HepG2 (cell line): Measurements from ENCODE around the gene NAGK. TPM values are rescaled to one million over a fixed set of nuclear protein-coding genes. Genes with fewer than 3 reads are reported as not detected.
A peak's percentile ranks its signal among the peaks of the same experiment; 100 is the strongest.

Source experiments
- ATAC-seq: fragments of 200-7000 bp; cut with Tn5 transposase; 3 replicates; pipeline ENCODE4 v1.9.1; 2020; ENCODE audit warnings: mild to moderate bottlenecking, moderate library complexity
- BruUV-seq: library from RNA; stranded (reverse); fragments of 400-500 nt; replicated peaks from 2 replicates; lab custom pipeline; 2021; lab: Mats Ljungman, UMichigan
- CTCF ChIA-PET: fragments of 300-600 bp; formaldehyde crosslinking; extraction: SDS; loops from one replicate; lab custom pipeline; 2021; ENCODE audit warnings: low total read pairs, inconsistent platforms, low intra/inter-chr PET ratio; lab: Yijun Ruan, JAX
- POLR2A ChIA-PET: fragments of 350-600 bp; sonication (Branson Sonifier 250); formaldehyde crosslinking; loops from one replicate; lab custom pipeline; 2020; ENCODE audit warnings: antibody characterized with exemption, inconsistent platforms; lab: Yijun Ruan, JAX
- DNase-seq: peaks from one replicate; pipeline ENCODE4 v3.0.0-alpha.2; 2015; ENCODE audit warnings: low spot score
- FAIRE-seq: peaks from 3 replicates; lab custom pipeline; 2011; peaks lifted over from hg19 to GRCh38; lab: Jason Lieb, UNC
- H2AFZ ChIP-seq: one replicate; pipeline ENCODE4 v1.6.1; 2011; ENCODE audit warnings: low read length, inconsistent platforms
- H3K27ac ChIP-seq: fragments of 300-600 bp; 3 replicates; pipeline ENCODE4 v1.8.0; 2011; ENCODE audit warnings: mixed run types, mild to moderate bottlenecking, mixed read lengths, low read length, inconsistent platforms; ENCODE audit not compliant: insufficient read depth; ENCODE audit errors: extremely low read length
- H3K27me3 ChIP-seq, 2 experiments: fragments of 200-600 bp in 1 of 2; 2 replicates in 1 of 2; 3 replicates in 1 of 2; pipeline versions ENCODE4 v1.6.0 to v1.8.0; 2011; ENCODE audit warnings: low read length in 2 of 2, mild to moderate bottlenecking in 2 of 2, moderate library complexity in 2 of 2, inconsistent platforms in 1 of 2; ENCODE audit not compliant: insufficient read depth in 2 of 2, control insufficient read depth in 1 of 2
- H3K36me3 ChIP-seq, 2 experiments: fragments of 200-600 bp in 1 of 2; replicated peaks in 1 of 2; 2 replicates in 1 of 2; 3 replicates in 1 of 2; pipeline versions ENCODE4 v1.5.1 to v1.8.0; 2011; ENCODE audit warnings: low read length in 2 of 2, inconsistent platforms in 1 of 2; ENCODE audit not compliant: insufficient read depth in 2 of 2, control insufficient read depth in 1 of 2
- H3K4me1 ChIP-seq: 2 replicates; pipeline ENCODE4 v1.5.1; 2012; ENCODE audit warnings: low read length, inconsistent platforms; ENCODE audit not compliant: insufficient read depth
- H3K4me2 ChIP-seq: 2 replicates; pipeline ENCODE4 v1.6.0; 2011; ENCODE audit warnings: low read depth, low read length, inconsistent platforms
- H3K4me3 ChIP-seq, 3 experiments: fragments of 200-600 bp in 1 of 3; sonication (generic), shearing (Covaris generic) in 1 of 3; replicated peaks in 1 of 3; 2 replicates each; pipeline ENCODE4 v1.5.1; 2011 to 2016; ENCODE audit warnings: low read length in 3 of 3, inconsistent platforms in 2 of 3, low read depth in 2 of 3, mild to moderate bottlenecking in 2 of 3, control low read depth in 1 of 3, mixed read lengths in 1 of 3; ENCODE audit not compliant: insufficient read depth in 1 of 3
- H3K79me2 ChIP-seq: one replicate; pipeline ENCODE4 v1.6.1; 2011; ENCODE audit warnings: low read length, inconsistent platforms; ENCODE audit not compliant: insufficient read depth
- H3K9ac ChIP-seq: 2 replicates; pipeline ENCODE4 v1.6.0; 2011; ENCODE audit warnings: mild to moderate bottlenecking, low read depth, low read length, inconsistent platforms; ENCODE audit not compliant: insufficient read depth
- H3K9me3 ChIP-seq: 2 replicates; pipeline ENCODE4 v1.5.1; 2012; ENCODE audit warnings: mild to moderate bottlenecking, low read length
- H4K20me1 ChIP-seq: 2 replicates; pipeline ENCODE4 v1.6.0; 2011; ENCODE audit warnings: inconsistent platforms, mild to moderate bottlenecking, low read length, moderate library complexity; ENCODE audit not compliant: insufficient read depth
- ATF7 ChIP-seq, 2 experiments: fragments of 450-650 bp in 1 of 2; sonication (generic) in 1 of 2; formaldehyde crosslinking in 1 of 2; IDR thresholded peaks; 2 replicates each; pipeline versions ENCODE4 v1.4.0 to v1.6.1; 2016 to 2020; ENCODE audit warnings: antibody characterized with exemption in 1 of 2, mild to moderate bottlenecking in 1 of 2, missing genetic modification reagents in 1 of 2
- HES4 ChIP-seq: sonication (generic); formaldehyde crosslinking; IDR thresholded peaks from 2 replicates; pipeline ENCODE4 v1.9.0; 2021; ENCODE audit warnings: mild to moderate bottlenecking, missing genetic modification reagents, borderline replicate concordance
- PAF1 ChIP-seq: IDR thresholded peaks from 2 replicates; pipeline ENCODE4 v1.6.1; 2016; ENCODE audit warnings: missing genetic modification reagents, missing compliant biosample characterization
- PITX1 ChIP-seq: sonication (generic); formaldehyde crosslinking; IDR thresholded peaks from 2 replicates; pipeline ENCODE4 v1.5.1; 2020; ENCODE audit warnings: mild to moderate bottlenecking, missing genetic modification reagents
- RFX5 ChIP-seq: IDR thresholded peaks from 2 replicates; pipeline ENCODE4 v1.6.1; 2011; ENCODE audit warnings: low read depth, low read length, improper control_type of control experiment
- SATB2 ChIP-seq: sonication (generic); formaldehyde crosslinking; IDR thresholded peaks from 2 replicates; pipeline ENCODE4 v1.5.0; 2020; ENCODE audit warnings: missing genetic modification reagents
- SPEN ChIP-seq: sonication (generic); formaldehyde crosslinking; IDR thresholded peaks from 2 replicates; pipeline ENCODE4 v1.5.1; 2020; ENCODE audit warnings: low read depth, mild to moderate bottlenecking, missing genetic modification reagents
- TAF1 ChIP-seq: sonication (generic); formaldehyde crosslinking; IDR thresholded peaks from 2 replicates; pipeline ENCODE4 v1.4.0; 2020; ENCODE audit warnings: missing genetic modification reagents
- TIGD3 ChIP-seq: sonication (generic); formaldehyde crosslinking; IDR thresholded peaks from 2 replicates; pipeline ENCODE4 v1.5.1; 2020; ENCODE audit warnings: mild to moderate bottlenecking, missing genetic modification reagents, borderline replicate concordance
- ZBTB3 ChIP-seq: sonication (generic); formaldehyde crosslinking; IDR thresholded peaks from 2 replicates; pipeline ENCODE4 v1.4.0; 2020; ENCODE audit warnings: low read depth, mild to moderate bottlenecking, moderate library complexity, missing genetic modification reagents, borderline replicate concordance
- ZNF660 ChIP-seq: sonication (generic); formaldehyde crosslinking; IDR thresholded peaks from 2 replicates; pipeline ENCODE4 v1.5.1; 2020; ENCODE audit warnings: mild to moderate bottlenecking, low read depth, missing genetic modification reagents, borderline replicate concordance
- WGBS: methylation state at CpG from one replicate; pipeline ENCODE4 v1.1.6; 2017; ENCODE audit warnings: low lambda C conversion rate; 5-methylcytosine and 5-hydroxymethylcytosine counted together
- in situ Hi-C: cut with HindIII; loops from 2 replicates; pipeline ENCODE4 v1.10.0; 2017; ENCODE audit warnings: low pct_unique_long_range_greater_than_20kb; ENCODE audit not compliant: extremely low pct_ligation_motif_present
- intact Hi-C: fragments of 100-400 bp; cut with micrococcal nuclease; formaldehyde crosslinking; loops from one replicate; pipeline ENCODE4 v1.10.0; 2022; ENCODE audit not compliant: unreplicated experiment
- polyA plus RNA-seq, 8 experiments: library from polyadenylated mRNA; depleted of rRNA in 3 of 8; stranded (reverse) in 7 of 8; unstranded in 1 of 8; fragments of >200 nt; fragmentation: Illumina TruSeq in 4 of 8; extraction: Trizol in 4 of 8; gene quantifications; 2 replicates each; pipeline versions ENCODE4 v1.2.1 to v1.2.3, GENCODE V29; 2011 to 2016; ENCODE audit warnings: low read depth in 4 of 8, missing spikeins in 1 of 8, mixed read lengths in 1 of 8; ENCODE audit not compliant: insufficient read depth in 1 of 8
- total RNA-seq, 5 experiments: library from RNA; depleted of rRNA; stranded (reverse); fragments of >200 nt; fragmentation: Illumina TruSeq; extraction: Trizol; gene quantifications; 2 replicates each; pipeline ENCODE4 v1.2.3, GENCODE V29; 2016; ENCODE audit warnings: low read depth in 1 of 5
- TF ChIP-seq, protein P1 (sequence below): sonication (generic); formaldehyde crosslinking; IDR thresholded peaks from 2 replicates; pipeline ENCODE4 v1.5.0; 2020; ENCODE audit warnings: mild to moderate bottlenecking, missing genetic modification reagents
- TF ChIP-seq, protein P2 (sequence below): sonication (generic); formaldehyde crosslinking; IDR thresholded peaks from 2 replicates; pipeline ENCODE4 v1.5.0; 2020; ENCODE audit warnings: missing genetic modification reagents

NAGK gene
- total and polyA plus RNA-seq, 2 of the 13 experiments (the other 11 are each of a cell fraction or from before 2014, with no cell fraction given): 24.4 to 35.2 TPM

DNA sequence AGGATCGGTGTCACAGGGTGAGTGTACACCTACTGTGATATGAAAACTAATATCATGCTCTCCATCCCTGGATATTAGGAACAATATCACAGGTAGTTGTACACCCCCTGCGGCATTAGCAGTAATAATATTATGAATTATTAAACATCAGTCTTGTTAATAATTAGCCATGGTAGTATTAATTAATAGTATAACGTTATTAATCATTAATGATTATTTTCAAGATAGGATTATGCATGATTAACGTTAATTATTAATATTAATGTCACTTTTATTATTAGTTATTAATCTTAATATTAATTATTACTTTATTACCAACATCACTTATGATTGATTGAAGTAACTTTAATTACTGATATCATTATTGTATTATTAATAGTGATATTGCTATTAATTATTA, 26.2 kb upstream of the NAGK start:
- Histone ChIP-seq H4K20me1 (no peaks in the 10 kb centered on the region), H3K9me3 (no peaks in the 10 kb centered on the region), H3K4me2 (no peak overlapping the region), H3K9ac (no peak overlapping the region), H3K4me3 (no peak overlapping the region), H3K79me2 (no peaks in the 10 kb centered on the region), H3K27me3 (peaks cover 0 to 29% of the 10 kb centered on the region in 2 experiments; a peak in 3 of 5 replicates), H2AFZ (no peak overlapping the region), H3K27ac (no peak overlapping the region), H3K4me1 (no peaks in the 10 kb centered on the region), H3K36me3 (no peaks in the 10 kb centered on the region)
- POLR2A ChIA-PET: no interaction called here
- BruUV-seq: no TSS peak
- in situ Hi-C loops: no loop called here
- ATAC-seq (no peak), FAIRE-seq (no peak), DNase-seq (no peak)
- CTCF ChIA-PET: no interaction called here
- intact Hi-C loops: no loop called here
- 48% methylated on average over 4 of the region's 4 CpGs for WGBS
- TF ChIP-seq HES4: no peak
- 0 out of 2 replicates have a peak, but pooled peaks have one; percentile 53 for TF ChIP-seq SATB2
- TF ChIP-seq, all 625 proteins: peak for 1

- H2AFZ ChIP-seq: no peak overlapping the region
- no peaks in the 10 kb centered on the region for H3K79me2 ChIP-seq
- no peak for FAIRE-seq
- no peak overlapping the region for H3K9ac ChIP-seq
- no peaks in the 10 kb centered on the region for H3K4me1 ChIP-seq
- in situ Hi-C loops: no loop called here
- peaks cover 0 to 36% of the 10 kb centered on the region in 2 experiments; a peak in 4 of 5 replicates for H3K27me3 ChIP-seq
- 57% methylated on average over 31 of the region's 36 CpGs for WGBS
- no TSS peak for BruUV-seq
- H3K9me3 ChIP-seq: no peaks in the 10 kb centered on the region
- H3K4me3 ChIP-seq: no peak overlapping the region
- ChIA-PET POLR2A (no interaction called here), CTCF (no interaction called here)
- no peak overlapping the region for H3K4me2 ChIP-seq
- no peak for ATAC-seq
- no peak overlapping the region for H3K27ac ChIP-seq
- intact Hi-C loops: no loop called here
- no peaks in the 10 kb centered on the region for H3K36me3 ChIP-seq
- no peak for DNase-seq
- H4K20me1 ChIP-seq: no peaks in the 10 kb centered on the region
- no peak for TF ChIP-seq TIGD3 (CRISPR knock-in tag)
- TF ChIP-seq TAF1: no peak
- TF ChIP-seq, protein P1, sequence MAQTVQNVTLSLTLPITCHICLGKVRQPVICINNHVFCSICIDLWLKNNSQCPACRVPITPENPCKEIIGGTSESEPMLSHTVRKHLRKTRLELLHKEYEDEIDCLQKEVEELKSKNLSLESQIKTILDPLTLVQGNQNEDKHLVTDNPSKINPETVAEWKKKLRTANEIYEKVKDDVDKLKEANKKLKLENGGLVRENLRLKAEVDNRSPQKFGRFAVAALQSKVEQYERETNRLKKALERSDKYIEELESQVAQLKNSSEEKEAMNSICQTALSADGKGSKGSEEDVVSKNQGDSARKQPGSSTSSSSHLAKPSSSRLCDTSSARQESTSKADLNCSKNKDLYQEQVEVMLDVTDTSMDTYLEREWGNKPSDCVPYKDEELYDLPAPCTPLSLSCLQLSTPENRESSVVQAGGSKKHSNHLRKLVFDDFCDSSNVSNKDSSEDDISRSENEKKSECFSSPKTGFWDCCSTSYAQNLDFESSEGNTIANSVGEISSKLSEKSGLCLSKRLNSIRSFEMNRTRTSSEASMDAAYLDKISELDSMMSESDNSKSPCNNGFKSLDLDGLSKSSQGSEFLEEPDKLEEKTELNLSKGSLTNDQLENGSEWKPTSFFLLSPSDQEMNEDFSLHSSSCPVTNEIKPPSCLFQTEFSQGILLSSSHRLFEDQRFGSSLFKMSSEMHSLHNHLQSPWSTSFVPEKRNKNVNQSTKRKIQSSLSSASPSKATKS (CRISPR knock-in tag): no peak
- no peak for TF ChIP-seq PITX1 (CRISPR knock-in tag)
- no peak for TF ChIP-seq SPEN
- TF ChIP-seq, protein P2, sequence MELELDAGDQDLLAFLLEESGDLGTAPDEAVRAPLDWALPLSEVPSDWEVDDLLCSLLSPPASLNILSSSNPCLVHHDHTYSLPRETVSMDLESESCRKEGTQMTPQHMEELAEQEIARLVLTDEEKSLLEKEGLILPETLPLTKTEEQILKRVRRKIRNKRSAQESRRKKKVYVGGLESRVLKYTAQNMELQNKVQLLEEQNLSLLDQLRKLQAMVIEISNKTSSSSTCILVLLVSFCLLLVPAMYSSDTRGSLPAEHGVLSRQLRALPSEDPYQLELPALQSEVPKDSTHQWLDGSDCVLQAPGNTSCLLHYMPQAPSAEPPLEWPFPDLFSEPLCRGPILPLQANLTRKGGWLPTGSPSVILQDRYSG (CRISPR knock-in tag): no peak
- TF ChIP-seq ZBTB3 (CRISPR knock-in tag): no peak
- no peak for TF ChIP-seq RFX5
- TF ChIP-seq ZNF660 (CRISPR knock-in tag): no peak
- no peak for TF ChIP-seq ATF7 (IDR thresholded peaks at IDR 0.05)
- no peak for TF ChIP-seq ATF7 (CRISPR knock-in tag; IDR thresholded peaks at IDR 0.05)
- no peak for TF ChIP-seq PAF1 (CRISPR knock-in tag)
Measured at GRCh38 chr2:71043531-71044407, 24.7 kb upstream of the NAGK start.
